ENCODE data around the gene FHIT. TPM values are rescaled to one million over a fixed set of nuclear protein-coding genes. Genes with fewer than 3 reads are reported as not detected.

Gene FHIT
- total RNA-seq, 4 donors from 2014 or later: 1.6 to 12.9 (median 7.8) TPM

DNA sequence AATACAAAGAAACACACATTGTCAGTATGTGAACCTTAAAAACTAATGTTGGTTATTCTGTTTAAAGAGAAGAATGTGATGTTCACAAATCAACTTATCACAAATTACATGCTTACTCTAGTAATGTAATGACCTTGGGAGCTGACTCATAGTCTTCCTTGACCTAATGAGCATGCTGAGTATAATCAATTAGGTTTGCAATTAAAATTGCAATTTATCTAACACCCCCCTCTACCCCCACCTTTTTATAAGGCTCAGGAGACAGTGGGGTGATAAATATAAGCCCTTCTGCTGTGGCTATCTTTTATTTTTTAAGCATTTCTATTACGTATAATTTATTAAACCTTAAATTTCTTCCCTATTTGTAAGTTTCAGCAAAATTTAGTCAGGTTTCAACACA, 1253.7 kb downstream of the FHIT start:
- H3K4me1 ChIP-seq: no peaks in the 10 kb centered on the region
- no peak overlapping the region for H3K4me3 ChIP-seq
- DNase-seq (ENCODE audit: low spot score in 2 of 2): no peak
- no peaks in the 10 kb centered on the region for H3K9me3 ChIP-seq
- H3K36me3 ChIP-seq: no peaks in the 10 kb centered on the region
- no peak for TF ChIP-seq EP300 (IDR thresholded peaks at IDR 0.05)
- no peak for TF ChIP-seq POLR2A (IDR thresholded peaks at IDR 0.05)
- TF ChIP-seq CTCF (IDR thresholded peaks at IDR 0.05): no peak
- WGBS, 2 donors: 97 to 98% methylated on average over 1 of the region's 1 CpG
- H3K27ac ChIP-seq: no peak overlapping the region
- no peaks in the 10 kb centered on the region for H3K27me3 ChIP-seq

DNA sequence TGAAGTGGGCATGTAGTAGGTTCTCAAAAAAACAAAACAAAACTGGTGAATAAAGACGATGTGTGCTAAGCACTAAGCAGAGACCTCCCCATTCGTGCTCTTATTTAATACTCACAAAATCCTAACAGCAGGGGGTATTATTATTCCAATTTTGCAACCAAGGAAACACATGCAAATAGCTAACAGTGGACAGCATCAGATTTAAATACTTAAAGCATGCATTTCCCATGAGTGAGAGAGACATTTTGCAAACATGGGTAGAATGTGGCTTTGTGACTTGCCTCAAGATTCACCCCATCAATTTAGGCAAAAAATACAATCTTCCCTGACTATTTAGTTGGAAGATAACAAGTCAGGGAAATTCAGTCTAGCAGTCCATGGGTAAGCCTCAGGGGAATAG, 1255.2 kb downstream of the FHIT start:
- H3K27me3 ChIP-seq: no peaks in the 10 kb centered on the region
- no peak for DNase-seq (ENCODE audit: low spot score in 2 of 2)
- TF ChIP-seq EP300 (IDR thresholded peaks at IDR 0.05) (no peak), POLR2A (IDR thresholded peaks at IDR 0.05) (no peak), CTCF (IDR thresholded peaks at IDR 0.05) (no peak)
- H3K27ac ChIP-seq: no peak overlapping the region
- H3K4me1 ChIP-seq: no peaks in the 10 kb centered on the region
- H3K9me3 ChIP-seq: no peaks in the 10 kb centered on the region
- no peak overlapping the region for H3K4me3 ChIP-seq
- no peaks in the 10 kb centered on the region for H3K36me3 ChIP-seq
- WGBS, 2 donors: 61 to 64% methylated on average over 2 of the region's 2 CpGs

DNA sequence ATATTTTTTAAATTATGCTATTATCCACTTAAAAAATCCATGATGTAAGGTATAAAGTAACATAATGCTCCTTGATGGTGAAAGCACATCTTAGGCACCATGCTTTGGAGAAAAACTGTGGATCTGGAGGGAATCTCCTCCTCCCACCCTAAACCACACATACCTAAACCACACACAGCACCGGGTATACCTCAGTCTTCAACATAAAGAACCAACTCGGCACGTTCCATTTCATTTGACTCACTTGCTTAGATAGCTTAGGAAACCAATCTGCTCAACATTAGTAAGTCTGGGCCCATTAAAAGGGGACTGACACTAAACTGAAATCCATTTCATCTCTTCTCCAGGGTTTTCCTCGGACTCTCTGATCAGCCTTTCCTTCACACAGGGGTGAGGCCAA, 1255.7 kb downstream of the FHIT start:
- H3K4me3 ChIP-seq: no peak overlapping the region
- no peaks in the 10 kb centered on the region for H3K27me3 ChIP-seq

GRCh38 chr3:59994732-59995304, 1256.4 kb downstream of the FHIT start:
- TF ChIP-seq POLR2A (IDR thresholded peaks at IDR 0.05) (no peak), EP300 (IDR thresholded peaks at IDR 0.05) (no peak), CTCF (IDR thresholded peaks at IDR 0.05) (no peak)
- no peaks in the 10 kb centered on the region for H3K27me3 ChIP-seq
- 80 to 83% methylated on average over 6 of the region's 6 CpGs for WGBS, 2 donors
- no peaks in the 10 kb centered on the region for H3K4me1 ChIP-seq
- no peak overlapping the region for H3K4me3 ChIP-seq
- no peak for DNase-seq (ENCODE audit: low spot score in 2 of 2)
- H3K9me3 ChIP-seq: no peaks in the 10 kb centered on the region
- H3K27ac ChIP-seq: no peak overlapping the region
- H3K36me3 ChIP-seq: no peaks in the 10 kb centered on the region

More for the DNA sequence above, 1255.7 kb downstream of the FHIT start:
- WGBS, 2 donors: 92 to 94% methylated on average over 4 of the region's 4 CpGs
- no peaks in the 10 kb centered on the region for H3K9me3 ChIP-seq
- TF ChIP-seq POLR2A (IDR thresholded peaks at IDR 0.05) (no peak), CTCF (IDR thresholded peaks at IDR 0.05) (no peak), EP300 (IDR thresholded peaks at IDR 0.05) (no peak)
- no peak overlapping the region for H3K27ac ChIP-seq
- no peak for DNase-seq (ENCODE audit: low spot score in 2 of 2)
- no peaks in the 10 kb centered on the region for H3K4me1 ChIP-seq
- H3K36me3 ChIP-seq: no peaks in the 10 kb centered on the region

DNA sequence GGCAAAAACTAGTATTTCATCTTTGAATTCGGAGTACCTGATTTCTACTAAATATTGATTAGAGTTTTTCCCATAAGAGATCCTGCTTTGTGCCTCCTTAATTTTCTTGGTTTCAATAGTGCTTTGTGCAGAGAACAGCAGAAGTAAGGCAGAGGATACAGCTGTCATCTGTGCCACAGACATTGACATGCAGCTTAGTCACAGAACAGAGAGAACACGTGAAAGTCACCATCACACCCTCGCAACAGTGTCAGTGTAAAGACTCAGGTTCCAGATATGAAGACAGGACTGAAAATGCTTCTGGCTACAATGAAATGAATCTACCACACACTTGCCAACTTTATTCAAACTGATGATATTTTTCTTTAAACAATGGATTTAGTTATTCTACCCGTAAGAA, 1258.7 kb downstream of the FHIT start:
- Histone ChIP-seq H3K9me3 (no peaks in the 10 kb centered on the region), H3K4me3 (no peak overlapping the region), H3K27ac (no peak overlapping the region), H3K27me3 (no peaks in the 10 kb centered on the region), H3K4me1 (no peaks in the 10 kb centered on the region), H3K36me3 (no peaks in the 10 kb centered on the region)
- WGBS, 2 donors: 72 to 74% methylated on average over 4 of the region's 4 CpGs
- TF ChIP-seq EP300 (IDR thresholded peaks at IDR 0.05): no peak
- no peak for TF ChIP-seq POLR2A (IDR thresholded peaks at IDR 0.05)
- TF ChIP-seq CTCF (IDR thresholded peaks at IDR 0.05): no peak
- no peak for DNase-seq (ENCODE audit: low spot score in 2 of 2)
